Chondrocyte (in vitro differentiated cells): ENCODE measurements around the gene CDK6. TPM values are rescaled to one million over a fixed set of nuclear protein-coding genes. Genes with fewer than 3 reads are reported as not detected.

ENCODE experiments used
- DNase-seq: peaks from one replicate; pipeline ENCODE4 v3.0.0; 2021; ENCODE audit warnings: mixed read lengths, low spot score
- H3K27ac Mint-ChIP-seq: one replicate; pipeline ENCODE4 v1.8.0; 2021; ENCODE audit warnings: mild to moderate bottlenecking, moderate library complexity, mixed read lengths; ENCODE audit not compliant: unreplicated experiment
- H3K27me3 Mint-ChIP-seq: 2 replicates; pipeline ENCODE4 v1.8.0; 2021; ENCODE audit warnings: low read depth, mixed read lengths
- H3K36me3 Mint-ChIP-seq: 2 replicates; pipeline ENCODE4 v1.8.0; 2021; ENCODE audit warnings: low read depth, mixed read lengths
- H3K4me1 Mint-ChIP-seq: 2 replicates; pipeline ENCODE4 v1.8.0; 2021; ENCODE audit warnings: low read depth, mild to moderate bottlenecking, mixed read lengths
- H3K4me3 Mint-ChIP-seq: one replicate; pipeline ENCODE4 v1.8.0; 2021; ENCODE audit warnings: mild to moderate bottlenecking, moderate library complexity, mixed read lengths; ENCODE audit not compliant: unreplicated experiment
- H3K9me3 Mint-ChIP-seq: 2 replicates; pipeline ENCODE4 v1.8.0; 2021; ENCODE audit warnings: low read depth, mixed read lengths
- CTCF ChIP-seq: fragments of 200-600 bp; sonication (generic); IDR thresholded peaks from 2 replicates; pipeline ENCODE4 v1.5.0; 2021; ENCODE audit warnings: antibody characterized with exemption, mild to moderate bottlenecking, moderate library complexity
- total RNA-seq: library from RNA; stranded (reverse); gene quantifications from 3 replicates; pipeline ENCODE4 v1.2.1, GENCODE V29; 2021

CDK6 gene
- total RNA-seq, 1 donor from 2014 or later: 162 TPM

- Mint-ChIP-seq H3K4me3 (no peak overlapping the region), H3K27ac (peak overlapping the region; percentile 94), H3K27me3 (no peaks in the 10 kb centered on the region), H3K36me3 (peaks cover 8% of the 10 kb centered on the region), H3K9me3 (peaks cover 7% of the 10 kb centered on the region), H3K4me1 (peaks cover 86% of the 10 kb centered on the region)
- no peak for DNase-seq
- TF ChIP-seq CTCF: no peak
These were observed 84.2 kb downstream of the CDK6 start for GRCh38 chr7:92751902-92752901.

GRCh38 chr7:92750946-92751345 is 85.4 kb downstream of the CDK6 start:
- TF ChIP-seq CTCF: no peak
- H3K4me3 Mint-ChIP-seq: no peak overlapping the region
- no peak for DNase-seq
- peak overlapping the region; percentile 86 for H3K27ac Mint-ChIP-seq
- peaks cover 7% of the 10 kb centered on the region for H3K36me3 Mint-ChIP-seq
- peaks cover 7% of the 10 kb centered on the region for H3K9me3 Mint-ChIP-seq
- peaks cover 90% of the 10 kb centered on the region for H3K4me1 Mint-ChIP-seq
- H3K27me3 Mint-ChIP-seq: no peaks in the 10 kb centered on the region

DNA sequence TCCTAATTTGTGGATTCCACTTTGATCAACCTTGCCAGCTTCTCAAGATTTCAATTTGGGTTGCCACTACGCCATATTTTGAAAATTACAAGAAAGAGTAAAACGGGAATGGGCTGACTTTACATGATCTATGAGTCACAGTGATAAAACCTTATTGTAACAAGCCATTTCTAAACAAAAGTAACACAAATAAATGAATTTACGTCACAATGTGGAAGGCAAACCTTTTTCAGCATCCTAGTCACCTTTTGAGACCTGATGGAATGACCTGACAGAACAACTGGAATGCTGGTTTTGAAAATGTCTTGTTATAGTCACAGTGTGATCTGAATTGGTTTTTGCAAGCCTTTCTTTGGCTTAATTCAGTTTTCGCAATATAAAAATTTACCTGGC is 85.9 kb downstream of the CDK6 start:
- H3K4me1 Mint-ChIP-seq: peaks cover 90% of the 10 kb centered on the region
- H3K9me3 Mint-ChIP-seq: peaks cover 7% of the 10 kb centered on the region
- H3K4me3 Mint-ChIP-seq: no peak overlapping the region
- no peaks in the 10 kb centered on the region for H3K27me3 Mint-ChIP-seq
- peak overlapping the region; percentile 86 for H3K27ac Mint-ChIP-seq
- peaks cover 7% of the 10 kb centered on the region for H3K36me3 Mint-ChIP-seq
- DNase-seq: no peak
- TF ChIP-seq CTCF: no peak

DNA sequence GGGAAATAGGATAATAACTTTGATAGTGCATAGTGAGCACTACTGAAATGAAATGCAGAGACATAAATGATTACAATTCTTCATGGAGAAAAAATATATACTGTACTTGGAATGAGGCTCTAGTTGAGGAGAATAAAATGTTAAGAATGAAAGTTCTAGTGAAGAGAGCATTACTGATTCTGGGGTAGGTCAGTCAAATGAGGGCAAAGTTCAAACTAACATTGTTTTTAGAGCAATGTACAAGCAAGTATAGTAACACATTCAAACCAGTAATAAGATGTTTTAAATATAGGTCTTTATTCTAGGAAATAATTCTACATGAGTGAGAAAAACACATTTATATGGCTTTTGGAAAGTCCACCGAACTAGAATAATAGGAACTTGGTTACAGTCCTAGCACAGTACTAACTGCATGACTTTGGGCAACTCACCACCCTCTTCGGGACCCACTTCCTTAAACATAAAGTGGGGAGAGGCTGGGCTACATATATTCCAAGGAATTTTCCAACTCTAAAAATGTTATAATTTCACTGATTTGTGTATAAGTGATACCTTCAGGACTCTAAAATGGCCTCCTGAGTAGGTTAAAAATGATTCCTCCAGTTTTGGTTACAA is 86.4 kb downstream of the CDK6 start:
- no peak for TF ChIP-seq CTCF
- H3K4me1 Mint-ChIP-seq: peaks cover 85% of the 10 kb centered on the region
- peaks cover 7% of the 10 kb centered on the region for H3K36me3 Mint-ChIP-seq
- no peak overlapping the region for H3K4me3 Mint-ChIP-seq
- H3K9me3 Mint-ChIP-seq: peaks cover 7% of the 10 kb centered on the region
- peak overlapping the region; percentile 86 for H3K27ac Mint-ChIP-seq
- H3K27me3 Mint-ChIP-seq: no peaks in the 10 kb centered on the region
- DNase-seq: no peak

- TF ChIP-seq CTCF: no peak
- peaks cover 7% of the 10 kb centered on the region for H3K9me3 Mint-ChIP-seq
- DNase-seq: no peak
- H3K4me1 Mint-ChIP-seq: peaks cover 83% of the 10 kb centered on the region
- H3K4me3 Mint-ChIP-seq: no peak overlapping the region
- H3K36me3 Mint-ChIP-seq: peaks cover 4% of the 10 kb centered on the region
- H3K27me3 Mint-ChIP-seq: no peaks in the 10 kb centered on the region
- H3K27ac Mint-ChIP-seq: peak overlapping the region; percentile 86
These were observed 87.0 kb downstream of the CDK6 start for GRCh38 chr7:92749327-92749755.
